NCI-H187 treated with DMSO at 0.1 percent for 48 hours (cell line): ENCODE measurements around the gene ANKS1B.
"Not testable (repeated sequence)": the region's sequence is repeated elsewhere in the genome, so short reads cannot be mapped to it uniquely, and the experiment has no call there.

Experiments used
- DNase-seq: peaks from one replicate; lab custom pipeline; 2025; lab: John Stamatoyannopoulos, UW

Gene ANKS1B

DNA sequence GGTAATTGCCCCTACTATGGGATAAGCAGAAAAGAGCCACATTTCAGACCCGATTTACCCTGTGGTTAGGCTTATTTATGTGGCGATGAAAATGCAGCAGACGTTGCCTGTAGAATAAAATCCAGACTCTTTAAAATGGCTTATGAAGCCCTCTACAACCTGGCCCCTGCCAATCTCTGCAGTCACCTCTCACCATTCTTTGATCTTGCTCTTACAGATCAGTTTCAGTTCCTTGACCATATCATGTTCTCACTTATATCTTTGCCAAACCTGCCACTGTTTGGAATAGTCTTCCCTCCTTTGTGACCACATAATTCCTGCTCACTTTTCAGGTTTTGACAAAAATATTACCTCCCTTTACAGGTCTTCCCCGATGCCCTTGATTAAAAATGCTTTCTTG lies 601.5 kb downstream of the ANKS1B start:
- no peak for DNase-seq

DNA sequence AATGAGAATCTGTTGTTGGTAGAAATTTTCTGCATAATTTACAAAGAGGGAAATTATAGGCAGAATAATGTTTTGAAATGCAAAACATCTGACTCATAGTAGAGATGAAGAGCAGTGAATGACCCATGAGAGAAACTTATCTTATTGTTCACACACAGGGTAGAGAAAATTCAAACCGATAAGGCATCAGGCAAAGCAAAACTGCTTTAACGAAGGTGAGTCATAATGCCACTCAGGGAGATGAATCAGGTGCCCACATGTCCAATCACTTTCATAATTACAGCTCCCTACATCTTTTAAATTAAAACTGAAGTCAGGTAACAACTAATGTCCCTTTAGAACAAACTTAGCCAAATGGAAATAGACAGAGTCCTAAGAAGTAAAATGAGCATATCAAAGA lies 602.7 kb downstream of the ANKS1B start:
- DNase-seq = no peak

- DNase-seq = no peak
These were observed 604.0 kb downstream of the ANKS1B start for GRCh38 chr12:99380701-99381100.

DNA sequence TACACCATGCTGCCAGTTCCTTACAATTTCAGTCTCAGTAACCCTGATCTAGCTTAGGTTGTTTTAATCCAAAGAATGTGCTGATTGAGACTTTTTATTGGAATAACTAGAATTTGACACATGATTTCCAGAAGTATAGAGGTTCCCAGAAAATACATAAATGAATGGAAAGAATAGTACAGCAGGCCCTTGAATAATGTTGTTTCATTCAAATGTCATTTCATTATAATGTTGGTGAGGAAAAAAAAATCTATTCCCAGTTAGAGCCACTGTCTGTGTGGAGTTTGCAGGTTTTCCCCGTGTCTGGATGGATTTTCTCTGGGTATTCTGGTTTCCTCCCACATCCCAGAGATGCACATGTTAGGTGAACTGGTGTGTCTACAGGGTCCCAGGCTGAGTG lies 610.7 kb downstream of the ANKS1B start:
- no peak for DNase-seq

DNA sequence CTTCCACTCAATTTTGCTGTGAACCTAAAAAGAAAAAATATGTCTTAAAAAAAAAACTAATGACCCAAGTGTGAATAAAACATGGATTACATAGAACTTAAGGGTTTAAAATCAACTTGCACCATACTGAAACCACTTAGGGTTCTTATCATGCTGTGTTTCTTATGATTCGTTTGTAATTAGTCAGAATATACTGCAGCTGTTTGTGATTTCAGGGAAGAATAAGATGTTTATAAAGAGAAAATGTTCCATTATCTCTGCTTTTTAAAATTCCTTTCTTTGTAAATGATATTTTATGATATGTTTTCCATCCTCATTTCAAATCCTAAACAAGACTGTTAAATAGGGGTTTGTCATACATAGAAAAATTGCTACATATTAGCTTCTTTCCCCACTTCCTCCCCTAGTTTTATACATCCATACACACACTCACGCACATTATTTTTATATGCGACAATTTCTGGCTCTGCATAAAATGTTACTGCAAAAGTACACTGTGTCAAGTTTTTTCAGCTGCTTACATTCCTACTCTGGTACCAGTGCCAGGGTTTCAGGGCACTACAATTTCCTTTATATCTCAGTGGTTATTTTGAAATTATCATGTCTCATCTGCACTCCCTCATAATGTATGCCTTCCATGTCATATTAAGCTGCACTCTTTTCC lies 612.3 kb downstream of the ANKS1B start:
- no peak for DNase-seq

- DNase-seq = no peak
These were observed 614.2 kb downstream of the ANKS1B start for GRCh38 chr12:99370421-99371138.

GRCh38 chr12:99367181-99367580 lies 617.6 kb downstream of the ANKS1B start:
- DNase-seq = no peak

- DNase-seq = no peak
These were observed 632.5 kb downstream of the ANKS1B start for GRCh38 chr12:99352269-99352668.

DNA sequence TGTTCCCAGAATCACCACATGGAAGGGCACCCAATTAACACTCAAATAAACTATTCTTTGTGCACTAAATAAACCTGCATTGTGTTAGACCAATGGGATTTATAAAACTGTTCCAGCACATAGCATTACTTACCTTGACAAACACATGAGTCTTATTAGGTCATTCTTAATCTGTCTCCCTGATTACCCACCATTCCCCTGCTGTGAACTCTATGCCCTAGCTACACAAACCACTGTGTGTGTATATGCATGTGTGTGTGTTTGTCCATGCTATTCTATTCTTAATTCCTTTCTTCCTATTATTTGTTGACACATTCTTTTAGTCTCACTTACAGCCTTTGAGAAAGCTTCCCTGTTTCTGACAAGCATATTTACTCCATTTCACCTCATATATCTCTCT lies 640.8 kb downstream of the ANKS1B start:
- no peak for DNase-seq

DNA sequence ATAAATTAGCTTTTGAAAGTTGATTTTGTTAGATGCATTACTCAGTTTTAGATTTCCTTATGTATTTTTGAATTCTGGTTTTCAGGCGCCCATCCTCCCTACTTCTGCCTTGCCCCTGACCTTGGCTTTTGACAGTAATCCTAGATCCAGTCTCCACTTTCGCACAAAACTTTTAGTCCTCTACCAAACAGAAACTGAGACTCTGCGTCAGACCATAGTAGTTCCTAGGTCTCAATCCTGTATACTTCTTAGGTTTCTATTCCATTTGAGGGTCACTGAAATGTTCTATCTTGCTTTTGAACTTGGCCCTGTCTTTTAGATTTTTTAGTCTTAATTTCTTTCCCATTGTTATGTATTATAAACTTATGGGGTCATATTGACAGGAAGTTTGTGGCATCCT lies 645.1 kb downstream of the ANKS1B start:
- DNase-seq = no peak

DNA sequence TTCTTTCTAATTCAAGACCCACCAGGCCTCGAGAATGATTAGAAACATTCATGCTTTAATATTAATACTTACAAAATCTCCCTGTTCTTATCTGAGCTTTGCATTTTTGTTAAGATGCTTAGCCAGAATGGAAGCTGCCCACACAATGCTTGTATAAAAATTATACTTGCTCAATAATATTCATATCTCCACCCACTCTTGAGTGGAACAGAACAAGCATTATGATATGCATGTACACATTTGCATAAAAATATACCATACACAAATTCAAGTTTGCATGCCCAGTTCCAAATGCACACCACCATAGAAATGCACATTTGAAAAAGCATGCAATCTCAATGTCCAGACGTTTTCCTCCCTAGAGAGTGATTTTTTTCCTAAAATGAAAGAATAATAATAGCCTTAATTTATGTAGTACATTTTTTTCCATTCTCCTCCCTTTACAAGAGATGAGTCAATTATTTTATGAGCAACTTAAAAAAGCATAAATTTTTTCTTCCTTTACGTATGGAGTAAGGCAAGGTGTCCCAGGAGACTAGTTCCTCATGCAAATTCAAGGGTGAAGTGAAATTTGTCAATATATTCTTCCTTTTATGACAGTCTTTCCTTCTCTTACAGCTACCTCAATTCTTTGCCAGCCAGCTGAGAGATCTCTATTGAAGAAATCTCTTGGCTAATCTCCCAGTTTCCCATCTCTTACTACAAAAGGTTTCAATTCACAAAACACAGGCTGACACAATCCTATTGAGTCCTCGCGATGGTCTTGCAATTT lies 650.3 kb downstream of the ANKS1B start:
- DNase-seq = peak; percentile 62

GRCh38 chr12:99332936-99333591 lies 651.7 kb downstream of the ANKS1B start:
- DNase-seq = no peak

DNA sequence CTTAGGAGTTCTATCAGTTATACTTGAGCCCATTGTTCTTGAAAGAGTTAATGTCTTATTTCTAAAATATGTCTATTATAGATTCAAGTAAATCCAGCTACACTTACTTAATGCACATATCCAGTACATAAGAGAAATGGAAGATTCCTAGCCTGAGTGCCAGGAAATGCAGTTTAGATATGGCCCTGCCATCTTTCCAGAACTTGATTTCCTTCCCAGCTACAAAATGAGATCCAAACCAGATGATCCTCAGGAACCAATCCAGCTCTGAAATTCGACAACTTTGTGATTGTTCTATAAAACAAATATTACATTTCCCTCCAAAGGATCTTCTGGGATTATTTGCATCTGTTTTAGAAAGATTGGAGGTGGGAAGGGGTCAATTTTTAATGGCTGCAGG lies 654.5 kb downstream of the ANKS1B start:
- no peak for DNase-seq

DNA sequence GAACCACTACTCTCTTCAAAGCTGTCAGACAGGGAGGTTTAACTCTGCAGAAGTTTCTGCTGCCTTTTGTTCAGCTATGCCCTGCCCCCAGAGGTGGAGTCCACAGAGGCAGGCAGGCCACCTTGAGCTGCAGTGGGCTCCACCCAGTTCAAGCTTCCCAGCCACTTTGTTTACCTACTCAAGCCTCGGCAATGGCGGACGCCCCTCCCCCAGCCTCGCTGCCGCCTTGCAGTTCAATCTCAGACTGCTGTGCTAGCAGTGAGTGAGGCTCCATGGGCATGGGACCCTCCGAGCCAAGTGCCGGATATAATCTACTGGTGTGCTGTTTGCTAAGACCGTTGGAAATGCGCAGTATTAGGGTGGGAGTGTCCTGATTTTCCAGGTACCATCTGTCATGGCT lies 663.5 kb downstream of the ANKS1B start:
- DNase-seq = not testable (repeated sequence)

DNA sequence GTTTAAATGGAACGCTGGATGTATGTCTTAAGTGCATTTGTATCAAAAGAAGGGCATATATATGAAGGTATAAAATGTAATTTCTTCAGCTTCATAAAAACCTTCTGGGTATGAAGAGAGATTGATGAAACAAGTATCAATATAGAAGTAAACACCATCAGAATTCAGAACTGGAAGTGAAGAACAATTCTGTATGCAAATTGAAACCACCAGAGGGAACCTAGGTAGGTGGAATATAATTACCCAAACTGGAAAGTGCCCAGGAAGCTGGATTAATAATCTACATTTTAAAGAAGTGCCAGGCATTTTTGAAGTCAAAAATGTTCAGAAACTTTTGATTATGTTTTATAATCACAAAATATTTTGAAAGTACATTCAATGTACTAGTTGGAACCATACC lies 673.4 kb downstream of the ANKS1B start:
- DNase-seq = no peak

GRCh38 chr12:99309812-99310211 lies 674.9 kb downstream of the ANKS1B start:
- no peak for DNase-seq

DNA sequence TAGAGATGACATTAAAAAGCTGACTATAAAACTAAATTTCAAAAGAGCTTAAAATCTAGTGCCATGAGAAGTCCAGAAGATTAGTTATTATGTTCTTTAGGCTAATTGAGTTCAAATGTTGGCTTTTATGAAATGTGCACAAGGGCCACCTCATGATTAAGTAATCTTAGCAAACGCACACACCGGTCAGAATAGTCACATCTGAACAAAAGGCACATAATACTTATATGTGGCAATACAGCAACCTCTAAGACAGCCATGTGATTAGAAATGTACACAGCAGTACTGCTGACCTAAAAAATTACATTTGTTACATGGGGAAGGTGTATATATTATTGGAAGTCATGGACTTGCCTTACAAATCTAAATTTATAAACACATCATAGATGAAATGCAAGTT lies 681.9 kb downstream of the ANKS1B start:
- DNase-seq = no peak

DNA sequence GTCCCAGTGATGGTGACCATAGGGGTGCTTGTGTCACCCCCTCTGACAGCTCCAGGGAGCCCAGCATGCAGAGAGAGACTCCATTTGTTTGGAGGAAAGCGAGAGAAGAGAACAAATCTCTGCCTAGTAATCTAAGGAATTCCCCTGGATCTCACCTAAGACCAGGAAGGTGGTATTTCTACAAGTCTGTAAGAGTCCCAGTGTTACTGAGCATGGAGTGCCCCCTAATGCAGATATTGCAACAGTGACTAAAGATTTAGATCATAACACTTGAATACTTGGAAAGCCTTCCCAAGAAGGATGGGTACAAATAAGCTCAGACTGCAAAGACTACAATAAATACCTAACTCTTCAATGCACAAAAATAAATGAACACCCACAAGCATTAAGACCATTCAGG lies 697.6 kb downstream of the ANKS1B start:
- no peak for DNase-seq

DNA sequence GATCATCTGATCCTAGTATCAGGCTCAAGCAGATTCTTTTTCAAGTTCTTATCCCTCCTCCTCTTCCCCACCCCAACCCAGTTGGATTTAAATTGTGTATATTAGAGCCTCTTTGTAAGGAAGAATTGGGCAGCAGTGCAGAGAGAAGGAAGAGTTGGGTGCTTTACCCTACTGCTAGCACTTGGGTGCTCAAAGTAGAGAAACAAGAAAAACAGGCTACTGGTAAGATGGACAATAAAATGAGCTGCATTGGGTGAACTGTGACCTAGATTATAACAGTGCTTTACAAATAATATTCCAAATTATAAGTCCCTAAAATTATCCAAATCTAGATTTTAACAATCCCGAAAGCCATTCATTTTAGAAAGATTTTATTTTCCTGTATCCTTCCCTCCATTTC lies 700.6 kb downstream of the ANKS1B start:
- DNase-seq = no peak

- DNase-seq = no peak
These were observed 702.1 kb downstream of the ANKS1B start for GRCh38 chr12:99282624-99283023.

- no peak for DNase-seq
These were observed 702.6 kb downstream of the ANKS1B start for GRCh38 chr12:99282086-99282485.

- DNase-seq = no peak
These were observed 703.5 kb downstream of the ANKS1B start for GRCh38 chr12:99281277-99281676.

- DNase-seq = no peak
These were observed 705.8 kb downstream of the ANKS1B start for GRCh38 chr12:99278899-99279298.
